Smooth muscle cell (in vitro differentiated cells): ENCODE measurements around the gene PHACTR1. TPM values are rescaled to one million over a fixed set of nuclear protein-coding genes. Genes with fewer than 3 reads are reported as not detected.

Experiments
- DNase-seq: peaks from one replicate; lab custom pipeline; 2025; ENCODE audit not compliant: unreplicated experiment; lab: John Stamatoyannopoulos, UW
- H2AFZ ChIP-seq: fragments of 200-600 bp; sonication (generic); 2 replicates; pipeline ENCODE4 v1.6.0; 2016; ENCODE audit warnings: antibody characterized with exemption, low read depth, mild to moderate bottlenecking
- H3F3A ChIP-seq: fragments of 200-600 bp; sonication (generic); 2 replicates; pipeline ENCODE4 v1.6.0; 2017; ENCODE audit warnings: antibody characterized with exemption, low read depth
- H3K27ac ChIP-seq: fragments of 200-600 bp; sonication (generic); 2 replicates; pipeline ENCODE4 v1.5.1; 2016; ENCODE audit warnings: low read depth, mild to moderate bottlenecking
- H3K27me3 ChIP-seq: fragments of 200-600 bp; sonication (generic); 2 replicates; pipeline ENCODE4 v1.6.1; 2016; ENCODE audit warnings: low read depth, mild to moderate bottlenecking
- H3K36me3 ChIP-seq: fragments of 200-600 bp; sonication (generic); 2 replicates; pipeline ENCODE4 v1.5.1; 2016; ENCODE audit warnings: low read depth
- H3K4me1 ChIP-seq: fragments of 200-600 bp; sonication (generic); 2 replicates; pipeline ENCODE4 v1.5.1; 2016; ENCODE audit warnings: low read depth
- H3K4me2 ChIP-seq: fragments of 200-600 bp; sonication (generic); 2 replicates; pipeline ENCODE4 v1.6.0; 2016; ENCODE audit warnings: mild to moderate bottlenecking
- H3K4me3 ChIP-seq: fragments of 200-600 bp; sonication (generic); 2 replicates; pipeline ENCODE4 v1.5.1; 2016; ENCODE audit warnings: mild to moderate bottlenecking
- H3K79me2 ChIP-seq: fragments of 200-600 bp; sonication (generic); 2 replicates; pipeline ENCODE4 v1.6.0; 2016; ENCODE audit warnings: low read depth, mild to moderate bottlenecking
- H3K9ac ChIP-seq: fragments of 200-600 bp; sonication (generic); 2 replicates; pipeline ENCODE4 v1.6.0; 2016; ENCODE audit warnings: low read depth
- H3K9me3 ChIP-seq: fragments of 200-600 bp; sonication (generic); replicated peaks from 2 replicates; pipeline ENCODE4 v1.5.1; 2016; ENCODE audit warnings: low read depth
- H4K20me1 ChIP-seq: fragments of 200-600 bp; sonication (generic); 2 replicates; pipeline ENCODE4 v1.6.0; 2016; ENCODE audit warnings: low read depth
- CTCF ChIP-seq: fragments of 200-600 bp; sonication (generic); IDR thresholded peaks from 2 replicates; pipeline ENCODE4 v1.5.1; 2017; ENCODE audit warnings: borderline replicate concordance, mild to moderate bottlenecking, antibody characterized with exemption; ENCODE audit not compliant: insufficient read depth, poor library complexity, severe bottlenecking
- WGBS: methylation state at CpG from one replicate; pipeline ENCODE4 v1.1.7; 2016; ENCODE audit warnings: low lambda C conversion rate; 5-methylcytosine and 5-hydroxymethylcytosine counted together
- polyA plus RNA-seq: library from polyadenylated mRNA; unstranded; fragments of >200 nt; fragmentation: Nextera tagmentation; extraction: Ambion mirVana; gene quantifications from 2 replicates; pipeline ENCODE4 v1.2.1, GENCODE V29; 2016
- total RNA-seq: library from RNA; depleted of rRNA; stranded (reverse); fragments of >200 nt; gene quantifications from 2 replicates; pipeline ENCODE4 v1.2.3, GENCODE V29; 2014

Gene PHACTR1
- total and polyA plus RNA-seq, 2 experiments from 2014 or later: 0.09 to 0.67 TPM

- H3K36me3 ChIP-seq: no peaks in the 10 kb centered on the region
- no peaks in the 10 kb centered on the region for H4K20me1 ChIP-seq
- H2AFZ ChIP-seq: no peak overlapping the region
- DNase-seq: no peak
- no peak overlapping the region for H3K4me2 ChIP-seq
- no peaks in the 10 kb centered on the region for H3K9me3 ChIP-seq
- no peaks in the 10 kb centered on the region for H3F3A ChIP-seq
- no peak overlapping the region for H3K27ac ChIP-seq
- H3K4me3 ChIP-seq: no peak overlapping the region
- H3K79me2 ChIP-seq: no peaks in the 10 kb centered on the region
- no peak overlapping the region for H3K9ac ChIP-seq
- 98% methylated on average over 2 of the region's 2 CpGs for WGBS
- H3K27me3 ChIP-seq: peaks cover 9% of the 10 kb centered on the region
- no peaks in the 10 kb centered on the region for H3K4me1 ChIP-seq
- no peak for TF ChIP-seq CTCF
Observed at GRCh38 chr6:12814015-12814414, 97.4 kb downstream of the PHACTR1 start.

GRCh38 chr6:12815089-12815488 is 98.5 kb downstream of the PHACTR1 start:
- 73% methylated on average over 2 of the region's 2 CpGs for WGBS
- no peaks in the 10 kb centered on the region for H4K20me1 ChIP-seq

DNA sequence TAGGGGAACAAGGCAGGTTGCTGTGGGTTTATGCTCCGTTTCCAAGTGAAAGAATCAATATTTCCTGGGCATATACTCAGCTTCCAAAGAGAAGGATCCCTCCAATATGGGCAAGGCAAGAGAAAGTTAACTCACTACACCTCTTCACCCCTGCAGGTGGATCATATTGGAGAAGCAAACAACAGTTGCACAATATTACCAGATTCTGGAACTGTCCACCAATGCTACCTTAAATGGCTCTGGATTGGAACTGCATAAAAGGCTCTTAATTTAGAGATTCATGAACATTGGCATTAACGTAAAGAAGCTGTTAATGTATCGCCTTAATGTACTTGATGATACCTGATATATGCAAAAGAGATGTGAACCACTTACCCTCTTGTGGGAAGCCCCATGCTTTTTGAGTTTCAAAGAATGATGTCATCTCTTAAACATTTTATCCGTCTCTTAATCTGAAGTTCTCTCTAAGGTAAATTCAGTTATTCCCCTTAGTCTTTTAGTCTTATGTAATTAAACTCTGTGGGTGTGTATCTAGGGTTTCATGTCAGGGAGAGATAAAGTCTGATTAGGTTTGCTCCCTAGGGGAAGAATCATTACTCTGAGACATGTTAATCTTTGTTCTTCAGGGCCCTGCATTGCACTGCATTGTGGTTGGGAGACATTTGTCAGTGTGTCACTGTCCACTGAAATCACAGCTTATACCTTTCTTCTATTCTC is 99.5 kb downstream of the PHACTR1 start:
- no peak overlapping the region for H3K4me2 ChIP-seq

More at GRCh38 chr6:12815089-12815488, 98.5 kb downstream of the PHACTR1 start:
- Histone ChIP-seq H3F3A (no peaks in the 10 kb centered on the region), H3K4me2 (no peak overlapping the region), H3K79me2 (no peaks in the 10 kb centered on the region), H3K4me3 (no peak overlapping the region), H3K9me3 (no peaks in the 10 kb centered on the region), H2AFZ (no peak overlapping the region), H3K36me3 (no peaks in the 10 kb centered on the region), H3K9ac (no peak overlapping the region), H3K4me1 (no peaks in the 10 kb centered on the region), H3K27ac (no peak overlapping the region), H3K27me3 (peaks cover 9% of the 10 kb centered on the region)
- TF ChIP-seq CTCF: no peak
- no peak for DNase-seq

More for the DNA sequence above, 99.5 kb downstream of the PHACTR1 start:
- Histone ChIP-seq H3F3A (no peaks in the 10 kb centered on the region), H4K20me1 (no peaks in the 10 kb centered on the region), H3K36me3 (no peaks in the 10 kb centered on the region), H3K9ac (no peak overlapping the region), H3K79me2 (no peaks in the 10 kb centered on the region), H3K4me1 (no peaks in the 10 kb centered on the region), H3K9me3 (no peaks in the 10 kb centered on the region), H3K4me3 (no peak overlapping the region), H3K27me3 (peaks cover 9% of the 10 kb centered on the region), H3K27ac (no peak overlapping the region), H2AFZ (no peak overlapping the region)
- 84% methylated on average over 4 of the region's 4 CpGs for WGBS
- no peak for DNase-seq
- TF ChIP-seq CTCF: no peak
